Hepatocyte (in vitro differentiated cells): ENCODE measurements around the gene SSTR4. TPM values are rescaled to one million over a fixed set of nuclear protein-coding genes. Genes with fewer than 3 reads are reported as not detected.
A peak's percentile ranks its signal among the peaks of the same experiment; 100 is the strongest.

Experiments
- DNase-seq: peaks from one replicate; pipeline ENCODE4 v3.0.0-alpha.2; 2016; ENCODE audit warnings: low spot score
- H2AFZ ChIP-seq: fragments of 200-600 bp; sonication (generic); 2 replicates; pipeline ENCODE4 v1.6.0; 2016; ENCODE audit warnings: antibody characterized with exemption, mild to moderate bottlenecking
- H3K27ac ChIP-seq: fragments of 200-600 bp; sonication (generic); 2 replicates; pipeline ENCODE4 v1.5.1; 2016; ENCODE audit warnings: mild to moderate bottlenecking
- H3K27me3 ChIP-seq: fragments of 200-600 bp; sonication (generic); 2 replicates; pipeline ENCODE4 v1.6.1; 2016
- H3K36me3 ChIP-seq: fragments of 200-600 bp; sonication (generic); replicated peaks from 2 replicates; pipeline ENCODE4 v1.5.1; 2016; ENCODE audit warnings: low read depth; ENCODE audit not compliant: insufficient read depth
- H3K4me1 ChIP-seq: fragments of 200-600 bp; sonication (generic); 2 replicates; pipeline ENCODE4 v1.5.1; 2016; ENCODE audit warnings: mild to moderate bottlenecking, moderate library complexity; ENCODE audit not compliant: insufficient read depth
- H3K4me2 ChIP-seq: fragments of 200-600 bp; sonication (generic); 2 replicates; pipeline ENCODE4 v1.6.0; 2016
- H3K4me3 ChIP-seq: fragments of 200-600 bp; sonication (generic); 2 replicates; pipeline ENCODE4 v1.5.1; 2016; ENCODE audit warnings: mild to moderate bottlenecking
- H3K79me2 ChIP-seq: fragments of 200-600 bp; sonication (generic); 2 replicates; pipeline ENCODE4 v1.6.0; 2017; ENCODE audit warnings: mild to moderate bottlenecking
- H3K9me2 ChIP-seq: fragments of 200-600 bp; sonication (generic); replicated peaks from 2 replicates; pipeline ENCODE4 v1.6.0; 2017; ENCODE audit warnings: mild to moderate bottlenecking; ENCODE audit not compliant: insufficient read depth
- H3K9me3 ChIP-seq: fragments of 200-600 bp; sonication (generic); 2 replicates; pipeline ENCODE4 v1.5.1; 2016; ENCODE audit warnings: low read depth, mild to moderate bottlenecking
- H4K20me1 ChIP-seq: fragments of 200-600 bp; sonication (generic); 2 replicates; pipeline ENCODE4 v1.6.0; 2016; ENCODE audit warnings: mild to moderate bottlenecking; ENCODE audit not compliant: insufficient read depth, poor library complexity, severe bottlenecking
- CTCF ChIP-seq: fragments of 200-600 bp; sonication (generic); IDR thresholded peaks from 2 replicates; pipeline ENCODE4 v1.5.1; 2016; ENCODE audit warnings: antibody characterized with exemption, mild to moderate bottlenecking; ENCODE audit not compliant: poor library complexity
- EZH2 ChIP-seq: fragments of 200-600 bp; sonication (generic); IDR thresholded peaks from 2 replicates; pipeline ENCODE4 v1.6.1; 2016; ENCODE audit warnings: antibody characterized with exemption, mild to moderate bottlenecking, borderline replicate concordance
- EZH2phosphoT487 ChIP-seq: fragments of 200-600 bp; sonication (generic); IDR thresholded peaks from one replicate; pipeline ENCODE4 v1.6.1; 2018; ENCODE audit warnings: antibody characterized with exemption, mild to moderate bottlenecking, low read depth, moderate library complexity; ENCODE audit not compliant: unreplicated experiment, severe bottlenecking
- WGBS: methylation state at CpG from one replicate; pipeline ENCODE4 v1.1.6; 2016; ENCODE audit warnings: low lambda C conversion rate; ENCODE audit errors: missing lambda C conversion rate; 5-methylcytosine and 5-hydroxymethylcytosine counted together
- polyA plus RNA-seq: library from polyadenylated mRNA; unstranded; fragments of >200 nt; fragmentation: Nextera tagmentation; extraction: Ambion mirVana; gene quantifications from 2 replicates; pipeline ENCODE4 v1.2.1, GENCODE V29; 2016
- total RNA-seq: library from RNA; depleted of rRNA; stranded (reverse); fragments of >200 nt; gene quantifications from 2 replicates; pipeline ENCODE4 v1.2.3, GENCODE V29; 2014

SSTR4 gene
- total and polyA plus RNA-seq, 2 experiments from 2014 or later: 0.53 TPM; not detected in 1

- H3K27me3 ChIP-seq: no peaks in the 10 kb centered on the region
- no peak overlapping the region for H3K4me2 ChIP-seq
- DNase-seq: peak; percentile 31
- H4K20me1 ChIP-seq: no peaks in the 10 kb centered on the region
- no peaks in the 10 kb centered on the region for H3K9me2 ChIP-seq
- H3K27ac ChIP-seq: peak overlapping the region; percentile 50
- H3K79me2 ChIP-seq: no peaks in the 10 kb centered on the region
- no peaks in the 10 kb centered on the region for H3K9me3 ChIP-seq
- 30% methylated on average over 6 of the region's 6 CpGs for WGBS
- no peak for TF ChIP-seq EZH2
- TF ChIP-seq EZH2phosphoT487: no peak
- no peak for TF ChIP-seq CTCF
- H3K36me3 ChIP-seq: no peaks in the 10 kb centered on the region
- H3K4me3 ChIP-seq: no peak overlapping the region
- peaks cover 8% of the 10 kb centered on the region for H3K4me1 ChIP-seq
- H2AFZ ChIP-seq: no peak overlapping the region
Measured at GRCh38 chr20:23000232-23000947, 34.7 kb upstream of the SSTR4 start.

- H3K79me2 ChIP-seq: no peaks in the 10 kb centered on the region
- no peak for TF ChIP-seq CTCF
- no peak for TF ChIP-seq EZH2
- no peak for TF ChIP-seq EZH2phosphoT487
- 92% methylated on average over 6 of the region's 6 CpGs for WGBS
- peaks cover 8% of the 10 kb centered on the region for H3K4me1 ChIP-seq
- H3K4me2 ChIP-seq: no peak overlapping the region
- H3K27ac ChIP-seq: no peak overlapping the region
- DNase-seq: no peak
- no peak overlapping the region for H2AFZ ChIP-seq
- H3K9me3 ChIP-seq: no peaks in the 10 kb centered on the region
- H3K27me3 ChIP-seq: no peaks in the 10 kb centered on the region
- H4K20me1 ChIP-seq: no peaks in the 10 kb centered on the region
- H3K36me3 ChIP-seq: no peaks in the 10 kb centered on the region
- no peaks in the 10 kb centered on the region for H3K9me2 ChIP-seq
- H3K4me3 ChIP-seq: no peak overlapping the region
Measured at GRCh38 chr20:23002276-23002675, 32.8 kb upstream of the SSTR4 start.

- 84% methylated on average over 1 of the region's 1 CpG for WGBS
- Histone ChIP-seq H3K36me3 (no peaks in the 10 kb centered on the region), H3K27me3 (no peaks in the 10 kb centered on the region), H3K9me3 (no peaks in the 10 kb centered on the region), H3K27ac (peak overlapping the region; percentile 3), H2AFZ (no peak overlapping the region), H3K4me1 (peaks cover 8% of the 10 kb centered on the region), H3K4me3 (no peak overlapping the region), H3K4me2 (no peak overlapping the region), H3K9me2 (no peaks in the 10 kb centered on the region), H3K79me2 (no peaks in the 10 kb centered on the region), H4K20me1 (no peaks in the 10 kb centered on the region)
- DNase-seq: no peak
- no peak for TF ChIP-seq EZH2phosphoT487
- no peak for TF ChIP-seq CTCF
- no peak for TF ChIP-seq EZH2
Measured at GRCh38 chr20:23003077-23003635, 32.0 kb upstream of the SSTR4 start.
